Measurements from ENCODE around the gene COX4I2.

DNA sequence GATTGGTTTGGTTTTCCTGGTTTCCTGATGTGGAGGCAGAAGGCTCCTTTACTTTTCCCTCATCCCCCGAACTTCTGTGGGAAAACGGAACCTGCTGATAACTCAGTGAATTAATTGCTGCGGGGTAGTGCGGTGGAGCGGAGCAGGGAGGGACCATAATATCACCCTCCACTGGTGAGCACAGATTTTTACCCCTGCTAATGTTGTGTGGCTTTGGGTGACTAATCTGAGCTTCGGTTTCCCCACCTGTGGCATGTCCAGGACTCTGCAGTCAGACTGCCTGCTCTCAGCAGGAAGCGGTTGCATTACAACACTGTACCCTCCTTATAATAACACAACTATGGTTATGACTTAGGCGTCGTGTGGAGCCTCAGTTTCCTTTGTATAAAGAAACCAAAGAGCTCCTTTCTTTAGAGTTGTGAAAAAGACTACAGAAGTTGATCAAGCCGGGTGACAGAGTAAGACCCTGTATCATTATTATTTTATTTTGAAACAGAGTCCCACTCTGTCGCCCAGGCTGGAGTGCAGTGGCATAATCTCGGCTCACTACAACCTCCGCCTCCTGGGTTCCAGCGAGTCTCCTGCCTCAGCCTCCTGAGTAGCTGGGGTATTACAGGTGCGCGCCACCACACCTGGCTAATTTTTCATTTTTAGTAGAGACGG is 34.8 kb upstream of the COX4I2 start:
- TF ChIP-seq, protein P1, sequence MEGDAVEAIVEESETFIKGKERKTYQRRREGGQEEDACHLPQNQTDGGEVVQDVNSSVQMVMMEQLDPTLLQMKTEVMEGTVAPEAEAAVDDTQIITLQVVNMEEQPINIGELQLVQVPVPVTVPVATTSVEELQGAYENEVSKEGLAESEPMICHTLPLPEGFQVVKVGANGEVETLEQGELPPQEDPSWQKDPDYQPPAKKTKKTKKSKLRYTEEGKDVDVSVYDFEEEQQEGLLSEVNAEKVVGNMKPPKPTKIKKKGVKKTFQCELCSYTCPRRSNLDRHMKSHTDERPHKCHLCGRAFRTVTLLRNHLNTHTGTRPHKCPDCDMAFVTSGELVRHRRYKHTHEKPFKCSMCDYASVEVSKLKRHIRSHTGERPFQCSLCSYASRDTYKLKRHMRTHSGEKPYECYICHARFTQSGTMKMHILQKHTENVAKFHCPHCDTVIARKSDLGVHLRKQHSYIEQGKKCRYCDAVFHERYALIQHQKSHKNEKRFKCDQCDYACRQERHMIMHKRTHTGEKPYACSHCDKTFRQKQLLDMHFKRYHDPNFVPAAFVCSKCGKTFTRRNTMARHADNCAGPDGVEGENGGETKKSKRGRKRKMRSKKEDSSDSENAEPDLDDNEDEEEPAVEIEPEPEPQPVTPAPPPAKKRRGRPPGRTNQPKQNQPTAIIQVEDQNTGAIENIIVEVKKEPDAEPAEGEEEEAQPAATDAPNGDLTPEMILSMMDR (IDR thresholded peaks at IDR 0.05), result no peak
- TF ChIP-seq POLR2A (IDR thresholded peaks at IDR 0.05), result no peak
